GM21825 (cell line): ENCODE measurements around the gene FOXJ3.
"Not testable (repeated sequence)": the region's sequence is repeated elsewhere in the genome, so short reads cannot be mapped to it uniquely, and the experiment has no call there.

Experiments used
- ATAC-seq: cut with Tn5 transposase; IDR thresholded peaks from one replicate; pipeline ENCODE4 v1.9.1; 2021; ENCODE audit warnings: mild to moderate bottlenecking, moderate library complexity; ENCODE audit not compliant: unreplicated experiment

The FOXJ3 gene

GRCh38 chr1:42259059-42259738 lies 75.8 kb downstream of the FOXJ3 start:
- peak; percentile 49 for ATAC-seq

- no peak for ATAC-seq
Observed at GRCh38 chr1:42258218-42258617, 76.8 kb downstream of the FOXJ3 start.

GRCh38 chr1:42251042-42251441 lies 84.0 kb downstream of the FOXJ3 start:
- ATAC-seq: no peak

GRCh38 chr1:42250164-42250563 lies 84.9 kb downstream of the FOXJ3 start:
- ATAC-seq: no peak

- ATAC-seq: no peak
Observed at GRCh38 chr1:42240966-42241755, 93.9 kb downstream of the FOXJ3 start.

- no peak for ATAC-seq
Observed at GRCh38 chr1:42239555-42239954, 95.5 kb downstream of the FOXJ3 start.

- no peak for ATAC-seq
Observed at GRCh38 chr1:42239041-42239440, 96.0 kb downstream of the FOXJ3 start.

GRCh38 chr1:42231253-42231652 lies 103.8 kb downstream of the FOXJ3 start:
- ATAC-seq: no peak

GRCh38 chr1:42228938-42229337 lies 106.1 kb downstream of the FOXJ3 start:
- no peak for ATAC-seq

GRCh38 chr1:42223036-42223435 lies 112.0 kb downstream of the FOXJ3 start:
- no peak for ATAC-seq

GRCh38 chr1:42221952-42222606 lies 113.0 kb downstream of the FOXJ3 start:
- ATAC-seq: no peak

- ATAC-seq: no peak
Observed at GRCh38 chr1:42221456-42221855, 113.6 kb downstream of the FOXJ3 start.

- no peak for ATAC-seq
Observed at GRCh38 chr1:42219627-42220026, 115.4 kb downstream of the FOXJ3 start.

GRCh38 chr1:42214447-42214871 lies 120.6 kb downstream of the FOXJ3 start:
- no peak for ATAC-seq

- ATAC-seq: no peak
Observed at GRCh38 chr1:42211224-42211623, 123.8 kb downstream of the FOXJ3 start.

GRCh38 chr1:42210421-42211133 lies 124.5 kb downstream of the FOXJ3 start:
- ATAC-seq: no peak

- ATAC-seq: no peak
Observed at GRCh38 chr1:42209526-42210251, 125.3 kb downstream of the FOXJ3 start.

- not testable (repeated sequence) for ATAC-seq
Observed at GRCh38 chr1:42206930-42207329, 128.1 kb downstream of the FOXJ3 start.

GRCh38 chr1:42206164-42206563 lies 128.9 kb downstream of the FOXJ3 start:
- ATAC-seq: no peak

GRCh38 chr1:42201986-42202385 lies 133.0 kb downstream of the FOXJ3 start:
- ATAC-seq: no peak

GRCh38 chr1:42198251-42198650 lies 136.8 kb downstream of the FOXJ3 start:
- ATAC-seq: no peak
